ENCODE measurements around the gene ETS2.

DNA sequence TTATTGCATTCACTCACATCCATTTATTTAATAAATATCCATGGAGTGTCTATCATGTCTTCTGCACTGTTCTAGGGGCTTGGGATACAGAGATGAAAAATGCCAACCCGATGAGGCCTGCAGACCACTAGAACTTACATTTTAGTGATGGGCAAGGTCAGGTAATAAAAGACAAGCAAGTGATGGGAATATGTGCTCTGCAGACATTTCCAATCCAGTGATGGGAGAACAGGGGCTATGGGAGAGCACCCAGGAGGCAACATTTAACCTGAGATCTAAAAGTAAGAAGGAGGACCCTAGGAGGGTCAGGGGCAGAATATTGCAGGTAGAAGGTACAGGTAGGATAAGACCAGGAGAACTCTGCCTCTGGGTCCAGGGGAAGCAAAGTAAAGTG, 53.1 kb downstream of the ETS2 start:
- TF ChIP-seq, protein P1, sequence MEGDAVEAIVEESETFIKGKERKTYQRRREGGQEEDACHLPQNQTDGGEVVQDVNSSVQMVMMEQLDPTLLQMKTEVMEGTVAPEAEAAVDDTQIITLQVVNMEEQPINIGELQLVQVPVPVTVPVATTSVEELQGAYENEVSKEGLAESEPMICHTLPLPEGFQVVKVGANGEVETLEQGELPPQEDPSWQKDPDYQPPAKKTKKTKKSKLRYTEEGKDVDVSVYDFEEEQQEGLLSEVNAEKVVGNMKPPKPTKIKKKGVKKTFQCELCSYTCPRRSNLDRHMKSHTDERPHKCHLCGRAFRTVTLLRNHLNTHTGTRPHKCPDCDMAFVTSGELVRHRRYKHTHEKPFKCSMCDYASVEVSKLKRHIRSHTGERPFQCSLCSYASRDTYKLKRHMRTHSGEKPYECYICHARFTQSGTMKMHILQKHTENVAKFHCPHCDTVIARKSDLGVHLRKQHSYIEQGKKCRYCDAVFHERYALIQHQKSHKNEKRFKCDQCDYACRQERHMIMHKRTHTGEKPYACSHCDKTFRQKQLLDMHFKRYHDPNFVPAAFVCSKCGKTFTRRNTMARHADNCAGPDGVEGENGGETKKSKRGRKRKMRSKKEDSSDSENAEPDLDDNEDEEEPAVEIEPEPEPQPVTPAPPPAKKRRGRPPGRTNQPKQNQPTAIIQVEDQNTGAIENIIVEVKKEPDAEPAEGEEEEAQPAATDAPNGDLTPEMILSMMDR (IDR thresholded peaks at IDR 0.05) = no peak
- TF ChIP-seq TCF7L2 (IDR thresholded peaks at IDR 0.05; ENCODE audit: low read depth, low read length) (no peak), SIN3A (IDR thresholded peaks at IDR 0.05; ENCODE audit: borderline replicate concordance, insufficient read depth, low read depth, low read length) (no peak)
